ENCODE measurements around the gene MPPED2. TPM values are rescaled to one million over a fixed set of nuclear protein-coding genes. Genes with fewer than 3 reads are reported as not detected.

The MPPED2 gene
- total and polyA plus RNA-seq, 2 donors (not counting 3 experiments of a cell fraction or from before 2014, with no cell fraction given), result not detected

DNA sequence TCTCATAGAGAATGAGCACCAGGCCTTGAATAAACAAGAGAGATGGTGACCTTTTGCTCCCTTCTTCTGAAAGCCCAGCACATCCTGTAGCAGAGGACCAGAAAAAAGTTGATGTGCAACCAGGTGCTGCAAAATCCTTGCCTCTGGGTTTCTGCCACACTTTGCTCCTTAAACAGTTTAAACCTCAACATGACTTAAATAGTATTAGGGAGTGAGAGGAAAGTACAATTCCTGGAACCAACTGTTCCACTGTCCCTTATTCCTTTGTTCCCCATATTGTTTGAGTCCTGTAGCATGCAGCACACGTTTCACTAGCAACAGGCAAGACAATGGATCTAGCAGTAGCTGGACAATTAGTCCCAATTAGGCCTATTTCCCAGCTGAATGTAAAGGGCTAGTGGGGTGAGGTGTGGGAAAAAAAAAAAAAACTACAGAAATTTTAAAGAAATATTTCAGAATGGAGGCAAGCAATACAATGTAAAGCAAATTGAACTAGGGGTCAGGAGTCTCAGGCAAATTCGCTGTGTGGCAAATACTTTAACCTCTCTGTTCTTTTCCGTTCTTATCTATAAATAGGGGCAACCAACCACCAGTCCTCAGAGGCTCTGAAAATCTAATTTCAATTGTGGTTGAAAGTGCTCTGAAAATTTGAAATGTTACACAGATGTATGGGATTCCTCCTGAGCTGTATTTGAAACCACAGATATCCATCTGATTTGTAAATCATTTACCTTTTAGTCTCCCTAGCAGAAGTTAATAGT is 6.6 kb downstream of the MPPED2 start:
- TF ChIP-seq, protein P1, sequence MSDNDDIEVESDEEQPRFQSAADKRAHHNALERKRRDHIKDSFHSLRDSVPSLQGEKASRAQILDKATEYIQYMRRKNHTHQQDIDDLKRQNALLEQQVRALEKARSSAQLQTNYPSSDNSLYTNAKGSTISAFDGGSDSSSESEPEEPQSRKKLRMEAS (IDR thresholded peaks at IDR 0.05; ENCODE audit: insufficient read depth, insufficient read length), result no peak
- no peak for TF ChIP-seq GATA2 (IDR thresholded peaks at IDR 0.05; ENCODE audit: insufficient read depth, insufficient read length, low read depth, low read length)
- no peak for TF ChIP-seq CTCF (IDR thresholded peaks at IDR 0.05; ENCODE audit: extremely low read depth in 1 of 2, insufficient read depth in 1 of 2, low read depth in 1 of 2, low read length in 2 of 2)
- no peak for TF ChIP-seq JUN (IDR thresholded peaks at IDR 0.05; ENCODE audit: borderline replicate concordance, insufficient read depth, insufficient read length, low read depth)
- TF ChIP-seq POLR2AphosphoS5 (IDR thresholded peaks at IDR 0.05; ENCODE audit: insufficient read depth, low read depth, low read length), result no peak
- no peak for TF ChIP-seq FOS (IDR thresholded peaks at IDR 0.05; ENCODE audit: borderline replicate concordance, insufficient read depth, low read length)
- TF ChIP-seq POLR2A (IDR thresholded peaks at IDR 0.05; ENCODE audit: low read depth, low read length), result no peak
- TF ChIP-seq MYC (IDR thresholded peaks at IDR 0.05; ENCODE audit: low read depth, low read length), result no peak
- TF ChIP-seq EZH2 (IDR thresholded peaks at IDR 0.05; ENCODE audit: borderline replicate concordance, low read depth, low read length, severe bottlenecking), result no peak
- H3K36me3 ChIP-seq (ENCODE audit: control insufficient read depth in 2 of 2, extremely low read depth in 1 of 2, insufficient read depth in 2 of 2, low read length in 2 of 2), result no peaks in the 10 kb centered on the region
- dilution Hi-C loops (cut with MboI; ENCODE audit: extremely low pct_ligation_motif_present, low sequenced_read_pairs), result no loop called here
- no peak overlapping the region for H3K27ac ChIP-seq (ENCODE audit: insufficient read depth, low read depth, low read length)
- H3K9ac ChIP-seq (replicated peaks; ENCODE audit: extremely low read depth, insufficient read depth, low read length), result no peak overlapping the region
- POLR2A ChIA-PET, result no interaction called here
- H3K9me3 ChIP-seq (replicated peaks; ENCODE audit: control insufficient read depth, insufficient read depth, low read length), result no peaks in the 10 kb centered on the region
- H4K20me1 ChIP-seq (replicated peaks; ENCODE audit: control insufficient read depth, extremely low read depth, insufficient read depth, low read length), result no peaks in the 10 kb centered on the region
- intact Hi-C loops (cut with micrococcal nuclease), result no loop called here
- H3K79me2 ChIP-seq (ENCODE audit: control insufficient read depth, insufficient read depth, low read length), result no peaks in the 10 kb centered on the region
- no peak for DNase-seq (ENCODE audit: low read depth, low spot score)
- H3K4me1 ChIP-seq (ENCODE audit: control insufficient read depth, extremely low read depth, insufficient read depth, low read length), result no peaks in the 10 kb centered on the region
- H2AFZ ChIP-seq (ENCODE audit: low read depth, low read length), result no peak overlapping the region
- FAIRE-seq, result no peak
- no peak overlapping the region for H3K4me2 ChIP-seq (ENCODE audit: insufficient read depth, low read length)
- H3K4me3 ChIP-seq (replicated peaks in 1 of 3; ENCODE audit: insufficient read depth in 1 of 3, low read depth in 1 of 3, low read length in 3 of 3), result no peak overlapping the region
- peaks cover 16 to 21% of the 10 kb centered on the region in 2 experiments for H3K27me3 ChIP-seq (ENCODE audit: control insufficient read depth in 2 of 2, insufficient read depth in 2 of 2, low read length in 2 of 2)
- BruUV-seq (replicated peaks), result no TSS peak
- H3K9me1 ChIP-seq (replicated peaks; ENCODE audit: control insufficient read depth, extremely low read depth, insufficient read depth, low read length), result no peaks in the 10 kb centered on the region
- CTCF ChIA-PET, result interaction anchor here (1.4 kb wide), 1 partner anchor 275 kb away, joined by 3 read pairs; no protein-coding TSS in a partner anchor
